Naive thymus-derived CD4-positive, alpha-beta T cell (primary cell): Measurements from ENCODE around the gene NENF. TPM values are rescaled to one million over a fixed set of nuclear protein-coding genes. Genes with fewer than 3 reads are reported as not detected.
A peak's percentile ranks its signal among the peaks of the same experiment; 100 is the strongest.

Experiments
- ATAC-seq: fragments of 150-1000 bp; cut with Tn5 transposase; 2 replicates; pipeline ENCODE4 v1.10.0; 2021; ENCODE audit warnings: mild to moderate bottlenecking, moderate library complexity
- CTCF ChIA-PET: fragments of 350-600 bp; sonication (Branson Sonifier 250); formaldehyde crosslinking; loops from one replicate; lab custom pipeline; 2021; ENCODE audit warnings: antibody characterized with exemption; lab: Charles Lee
- POLR2A ChIA-PET: fragments of 350-600 bp; sonication (Branson Sonifier 250); formaldehyde crosslinking; loops from one replicate; lab custom pipeline; 2021; ENCODE audit warnings: antibody characterized with exemption, inconsistent platforms; lab: Charles Lee
- DNase-seq, 9 donors: peaks; one replicate each; pipeline versions ENCODE4 v3.0.0 to v3.0.0-alpha.2; 2020 to 2022; ENCODE audit warnings: mixed read lengths in 1 of 9
- H3K27ac ChIP-seq: one replicate; pipeline ENCODE4 v1.7.0; 2013; ENCODE audit warnings: mild to moderate bottlenecking, low read depth, low read length, moderate library complexity
- H3K27me3 ChIP-seq, 2 donors: one replicate each; pipeline ENCODE4 v1.7.0; 2013; ENCODE audit warnings: low read length in 2 of 2, mild to moderate bottlenecking in 2 of 2, moderate library complexity in 2 of 2; ENCODE audit not compliant: control insufficient read depth in 2 of 2, insufficient read depth in 2 of 2
- H3K36me3 ChIP-seq, 3 experiments: 1 replicate in 2 of 3; 2 replicates in 1 of 3; pipeline ENCODE4 v1.7.0; 2013; ENCODE audit warnings: low read length in 3 of 3, mild to moderate bottlenecking in 3 of 3, moderate library complexity in 1 of 3; ENCODE audit not compliant: insufficient read depth in 3 of 3, control insufficient read depth in 2 of 3
- H3K4me1 ChIP-seq, 2 donors: one replicate each; pipeline ENCODE4 v1.7.0; 2013; ENCODE audit warnings: low read length in 2 of 2, mild to moderate bottlenecking in 2 of 2, moderate library complexity in 1 of 2; ENCODE audit not compliant: control insufficient read depth in 2 of 2, insufficient read depth in 2 of 2
- H3K4me3 ChIP-seq: 2 replicates; pipeline ENCODE4 v1.7.0; 2013; ENCODE audit warnings: mild to moderate bottlenecking, low read length
- H3K9me3 ChIP-seq, 3 experiments: 1 replicate in 2 of 3; 2 replicates in 1 of 3; pipeline ENCODE4 v1.7.0; 2013; ENCODE audit warnings: low read length in 3 of 3; ENCODE audit not compliant: control insufficient read depth in 2 of 3
- H3K27ac Mint-ChIP-seq, 9 donors: one replicate each; pipeline ENCODE4 v1.8.0; 2020 to 2022; ENCODE audit warnings: mixed read lengths in 9 of 9, mild to moderate bottlenecking in 8 of 9, moderate library complexity in 5 of 9, inconsistent platforms in 2 of 9
- H3K27me3 Mint-ChIP-seq, 5 donors: one replicate each; pipeline ENCODE4 v1.8.0; 2021 to 2022; ENCODE audit warnings: mixed read lengths in 5 of 5, mild to moderate bottlenecking in 1 of 5
- H3K36me3 Mint-ChIP-seq, 5 donors: one replicate each; pipeline ENCODE4 v1.8.0; 2020 to 2022; ENCODE audit warnings: mixed read lengths in 5 of 5, mild to moderate bottlenecking in 3 of 5, inconsistent platforms in 1 of 5
- H3K4me1 Mint-ChIP-seq, 7 donors: one replicate each; pipeline ENCODE4 v1.8.0; 2020 to 2022; ENCODE audit warnings: mixed read lengths in 7 of 7, mild to moderate bottlenecking in 3 of 7, inconsistent platforms in 1 of 7
- H3K4me3 Mint-ChIP-seq, 10 donors: one replicate each; pipeline ENCODE4 v1.8.0; 2020 to 2022; ENCODE audit warnings: mild to moderate bottlenecking in 10 of 10, mixed read lengths in 10 of 10, moderate library complexity in 6 of 10, inconsistent platforms in 2 of 10
- H3K9me3 Mint-ChIP-seq, 11 donors: one replicate each; pipeline ENCODE4 v1.8.0; 2020 to 2022; ENCODE audit warnings: mixed read lengths in 11 of 11, mild to moderate bottlenecking in 4 of 11, inconsistent platforms in 1 of 11, moderate library complexity in 1 of 11
- intact Hi-C, 2 donors: fragments of 100-400 bp; cut with micrococcal nuclease; formaldehyde crosslinking; loops; one replicate each; pipeline ENCODE4 v1.15.1; 2023
- polyA plus RNA-seq, 2 donors: library from polyadenylated mRNA; unstranded; fragments of 300-500 nt; fragmentation: Illumina TruSeq; gene quantifications; one replicate each; pipeline ENCODE4 v1.2.3, GENCODE V29; 2021
- total RNA-seq, 6 experiments: library from RNA in 5 of 6; stranded (reverse) in 5 of 6; gene quantifications; 1 replicate in 5 of 6; 2 replicates in 1 of 6; pipeline ENCODE4 v1.2.3 and lab custom pipeline; 2021 to 2026

NENF gene
- total and polyA plus RNA-seq, 7 experiments from 2014 or later, result 16.0 to 73.0 (median 22.9) TPM

DNA sequence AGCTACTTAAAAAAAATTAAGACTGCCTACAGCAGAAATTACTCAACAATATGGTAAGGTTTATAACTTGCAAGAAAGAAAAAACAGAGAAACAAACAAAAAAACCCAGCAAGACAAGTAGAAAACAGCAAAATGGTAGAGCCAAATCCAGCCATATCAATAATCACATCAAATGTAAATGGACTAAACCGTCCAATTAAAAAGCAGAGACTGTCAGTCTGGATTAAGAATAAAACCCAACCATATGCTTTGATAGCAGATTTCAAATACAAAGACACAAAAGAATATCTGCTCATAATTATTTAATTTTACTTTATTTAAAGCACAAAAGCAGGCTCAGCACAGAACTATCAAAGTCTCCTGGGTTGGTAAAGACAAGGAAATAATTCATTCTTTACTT is 35.5 kb upstream of the NENF start:
- Histone ChIP-seq H3K27ac (no peak overlapping the region), H3K4me1 (no peaks in the 10 kb centered on the region), H3K9me3 (peaks cover 0 to 8% (median 0%) of the 10 kb centered on the region in 3 experiments), H3K4me3 (no peak overlapping the region), H3K36me3 (no peaks in the 10 kb centered on the region), H3K27me3 (no peaks in the 10 kb centered on the region)
- POLR2A ChIA-PET, result interaction anchor here (0.7 kb wide), 1 partner anchor 32 kb away, joined by 4 read pairs; no protein-coding TSS in a partner anchor
- DNase-seq, result no peak
- no peak overlapping the region for H3K27ac Mint-ChIP-seq
- no peak for ATAC-seq
- peaks cover 0 to 35% (median 12%) of the 10 kb centered on the region in 11 donors for H3K9me3 Mint-ChIP-seq
- H3K27me3 Mint-ChIP-seq, result no peaks in the 10 kb centered on the region
- peaks cover 0 to 15% (median 11%) of the 10 kb centered on the region in 7 donors for H3K4me1 Mint-ChIP-seq
- peaks cover 11 to 57% (median 51%) of the 10 kb centered on the region in 5 donors for H3K36me3 Mint-ChIP-seq
- intact Hi-C loops, result no loop called here
- H3K4me3 Mint-ChIP-seq, result no peak overlapping the region
- CTCF ChIA-PET, result no interaction called here

DNA sequence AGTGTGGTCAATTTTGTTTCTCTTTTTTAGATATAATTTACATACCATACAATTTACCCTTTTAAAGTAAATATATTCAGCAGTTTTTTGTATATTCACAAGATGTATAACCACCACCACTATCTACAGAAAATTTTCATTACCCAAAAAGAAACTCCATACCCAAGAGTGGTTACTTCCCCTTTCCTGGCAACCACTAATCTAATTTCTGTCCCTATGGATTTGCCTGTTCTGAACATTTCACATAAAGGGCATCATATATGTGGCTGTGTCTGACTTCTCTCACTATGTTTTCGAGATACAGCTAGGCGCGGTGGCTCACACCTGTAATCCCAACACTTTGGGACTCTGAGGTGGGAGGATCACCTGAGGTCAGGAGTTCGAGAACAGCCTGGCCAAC is 31.7 kb upstream of the NENF start:
- Mint-ChIP-seq H3K4me3 (no peak overlapping the region), H3K36me3 (peaks cover 11 to 73% (median 59%) of the 10 kb centered on the region in 5 donors)
- CTCF ChIA-PET, result no interaction called here

DNA sequence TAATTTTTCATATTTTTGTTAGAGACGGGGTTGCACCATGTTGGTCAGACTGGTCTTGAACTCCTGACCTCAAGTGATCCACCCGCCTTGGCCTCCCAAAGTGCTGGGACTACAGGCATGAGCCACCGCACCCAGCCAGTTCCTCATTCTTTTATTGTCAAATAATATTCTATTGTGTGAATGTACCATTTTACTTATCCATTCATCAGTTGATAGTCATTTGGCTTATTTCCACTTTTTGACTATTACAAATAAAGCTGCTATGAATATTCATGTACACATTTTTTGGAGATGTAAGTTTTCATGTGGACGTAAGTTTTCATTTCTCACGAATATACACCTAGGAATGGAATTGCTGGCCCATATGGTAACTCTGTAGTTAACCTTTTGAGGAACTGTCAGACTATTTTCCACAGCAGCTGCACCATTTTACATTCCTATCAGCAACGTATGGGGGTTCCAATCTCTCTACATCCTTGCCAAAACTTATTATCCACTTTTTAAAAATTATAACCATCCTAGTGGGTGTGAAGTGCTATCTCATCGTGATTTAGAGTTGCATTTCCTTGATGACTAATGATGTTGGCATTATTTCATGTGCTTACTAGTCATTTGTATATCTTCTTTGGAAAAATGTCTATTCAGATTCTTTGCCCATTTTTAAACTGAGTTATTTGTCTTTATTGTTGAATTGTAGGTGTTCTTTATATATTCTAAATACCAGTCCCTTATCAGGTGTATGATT is 30.7 kb upstream of the NENF start:
- ChIA-PET POLR2A (no interaction called here), CTCF (no interaction called here)
- no peaks in the 10 kb centered on the region for H3K27me3 ChIP-seq
- H3K9me3 Mint-ChIP-seq, result peaks cover 0 to 14% (median 3%) of the 10 kb centered on the region in 11 donors
- peaks cover 0 to 9% (median 5%) of the 10 kb centered on the region in 7 donors for H3K4me1 Mint-ChIP-seq
- no peaks in the 10 kb centered on the region for H3K27me3 Mint-ChIP-seq
- H3K36me3 ChIP-seq, result peaks cover 0 to 26% (median 0%) of the 10 kb centered on the region in 3 experiments
- intact Hi-C loops, result no loop called here
- H3K4me1 ChIP-seq, result no peaks in the 10 kb centered on the region
- no peak overlapping the region for H3K27ac ChIP-seq
- no peak overlapping the region for H3K4me3 ChIP-seq
- H3K4me3 Mint-ChIP-seq, result no peak overlapping the region
- ATAC-seq (no peak), DNase-seq (no peak)
- peaks cover 8 to 71% (median 52%) of the 10 kb centered on the region in 5 donors for H3K36me3 Mint-ChIP-seq
- H3K9me3 ChIP-seq, result peaks cover 0 to 6% (median 0%) of the 10 kb centered on the region in 3 experiments
- no peak overlapping the region for H3K27ac Mint-ChIP-seq

More for the DNA sequence above, 31.7 kb upstream of the NENF start:
- Histone ChIP-seq H3K9me3 (peaks cover 0 to 8% (median 0%) of the 10 kb centered on the region in 3 experiments), H3K4me3 (no peak overlapping the region), H3K27ac (no peak overlapping the region), H3K36me3 (peaks cover 0 to 16% (median 0%) of the 10 kb centered on the region in 3 experiments), H3K27me3 (no peaks in the 10 kb centered on the region), H3K4me1 (no peaks in the 10 kb centered on the region)
- no peaks in the 10 kb centered on the region for H3K27me3 Mint-ChIP-seq
- H3K4me1 Mint-ChIP-seq, result peaks cover 0 to 9% (median 5%) of the 10 kb centered on the region in 7 donors
- DNase-seq (no peak), ATAC-seq (no peak)
- intact Hi-C loops, result no loop called here
- POLR2A ChIA-PET, result no interaction called here
- peak overlapping the region in 1 of 9 donors; percentile 56 for H3K27ac Mint-ChIP-seq
- peaks cover 0 to 24% (median 4%) of the 10 kb centered on the region in 11 donors for H3K9me3 Mint-ChIP-seq

DNA sequence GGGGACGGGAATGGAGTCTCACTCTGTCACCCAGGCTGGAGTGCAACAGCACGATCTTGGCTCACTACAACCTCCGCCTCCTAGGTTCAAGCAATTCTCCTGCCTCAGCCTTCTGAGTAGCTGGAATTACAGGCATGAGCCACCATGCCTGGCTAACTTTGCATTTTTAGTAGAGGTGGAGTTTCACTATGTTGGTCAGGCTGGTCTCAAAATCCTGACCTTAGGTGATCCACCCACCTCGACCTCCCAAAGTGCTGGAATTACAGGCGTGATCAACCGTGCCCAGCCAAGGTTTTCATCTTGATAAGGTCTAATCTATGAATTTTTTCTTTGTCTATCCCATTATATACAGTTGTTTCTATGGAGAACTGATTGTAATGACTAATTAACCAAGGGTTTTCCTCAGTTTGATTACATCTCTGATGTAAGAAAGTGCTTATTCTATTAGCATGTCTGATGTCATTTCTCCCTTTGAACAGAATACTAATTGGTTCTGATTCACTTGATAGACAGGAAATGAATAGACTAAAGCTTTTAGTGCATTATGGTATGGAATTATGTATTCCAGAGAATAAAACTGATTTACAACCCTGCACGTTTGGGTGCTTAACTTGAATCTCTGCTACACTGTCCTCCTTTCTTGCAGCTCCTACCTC is 29.9 kb upstream of the NENF start:
- Mint-ChIP-seq H3K4me3 (no peak overlapping the region), H3K36me3 (peaks cover 6 to 71% (median 50%) of the 10 kb centered on the region in 5 donors), H3K4me1 (peaks cover 0 to 9% (median 5%) of the 10 kb centered on the region in 7 donors), H3K9me3 (peaks cover 0 to 6% (median 0%) of the 10 kb centered on the region in 11 donors), H3K27ac (peak overlapping the region in 1 of 9 donors; percentile 40), H3K27me3 (no peaks in the 10 kb centered on the region)
- intact Hi-C loops, result no loop called here
- ChIA-PET CTCF (no interaction called here), POLR2A (no interaction called here)
- no peak for ATAC-seq
- DNase-seq, result no peak
- Histone ChIP-seq H3K9me3 (no peaks in the 10 kb centered on the region), H3K27me3 (no peaks in the 10 kb centered on the region), H3K4me3 (no peak overlapping the region), H3K4me1 (no peaks in the 10 kb centered on the region), H3K36me3 (peaks cover 0 to 32% (median 0%) of the 10 kb centered on the region in 3 experiments), H3K27ac (no peak overlapping the region)

GRCh38 chr1:212410231-212410820 is 22.4 kb upstream of the NENF start:
- Mint-ChIP-seq H3K4me1 (peaks cover 22 to 40% (median 34%) of the 10 kb centered on the region in 7 donors), H3K36me3 (peaks cover 26 to 49% (median 27%) of the 10 kb centered on the region in 5 donors), H3K27ac (peak overlapping the region in 1 of 9 donors; percentile 47), H3K4me3 (peak overlapping the region in 1 of 10 donors; percentile 65), H3K27me3 (no peaks in the 10 kb centered on the region), H3K9me3 (no peaks in the 10 kb centered on the region)
- Histone ChIP-seq H3K4me1 (peaks cover 15 to 18% of the 10 kb centered on the region in 2 donors), H3K27me3 (no peaks in the 10 kb centered on the region), H3K4me3 (no peak overlapping the region), H3K9me3 (no peaks in the 10 kb centered on the region), H3K36me3 (peaks cover 0 to 60% (median 14%) of the 10 kb centered on the region in 3 experiments), H3K27ac (no peak overlapping the region)
- intact Hi-C loops, result loop anchor here in 1 of 2 donors (10.0 kb wide), 1 partner anchor 836 kb away; the partner anchor contains the start of gene SLC30A1
- ATAC-seq (no peak), DNase-seq (no peak)
- POLR2A ChIA-PET, result interaction anchor here (0.6 kb wide), 1 partner anchor 47 kb away, joined by 3 read pairs; no protein-coding TSS in a partner anchor
- CTCF ChIA-PET, result interaction anchor here (0.6 kb wide), 1 partner anchor 699 kb away, joined by 3 read pairs; no protein-coding TSS in a partner anchor

DNA sequence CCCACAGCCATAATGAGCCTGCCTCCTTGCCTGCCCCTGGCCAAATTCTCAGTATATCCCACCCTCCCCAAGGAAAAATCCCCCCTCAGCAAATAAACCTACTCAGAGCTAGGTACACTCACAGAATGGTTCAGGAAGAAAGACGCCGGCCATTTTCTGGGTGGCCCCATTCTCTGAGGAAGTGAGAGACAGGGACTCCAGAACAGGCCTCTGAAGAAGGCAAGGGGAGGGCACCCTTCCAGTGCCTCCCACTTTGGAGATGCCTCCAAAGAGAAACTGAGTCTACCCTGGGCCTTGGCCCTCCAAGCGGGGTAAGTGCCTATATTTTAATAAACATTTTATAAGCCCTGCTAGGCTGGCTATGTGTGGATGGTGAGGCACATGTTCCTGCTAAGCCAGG is 20.3 kb upstream of the NENF start:
- peaks cover 22 to 46% (median 40%) of the 10 kb centered on the region in 7 donors for H3K4me1 Mint-ChIP-seq
- peaks cover 15 to 19% of the 10 kb centered on the region in 2 donors for H3K4me1 ChIP-seq

More for the DNA sequence above, 20.3 kb upstream of the NENF start:
- no peaks in the 10 kb centered on the region for H3K27me3 Mint-ChIP-seq
- ATAC-seq (no peak), DNase-seq (no peak)
- H3K36me3 Mint-ChIP-seq, result peaks cover 19 to 34% (median 26%) of the 10 kb centered on the region in 5 donors
- H3K27me3 ChIP-seq, result no peaks in the 10 kb centered on the region
- H3K4me3 ChIP-seq, result no peak overlapping the region
- ChIA-PET CTCF (no interaction called here), POLR2A (no interaction called here)
- intact Hi-C loops, result loop anchor here (2.0 to 10.0 kb wide), 2 partner anchors 380 to 838 kb away; partner anchors contain the start of gene SLC30A1 (in 1 of the 2)
- H3K36me3 ChIP-seq, result peaks cover 0 to 40% (median 14%) of the 10 kb centered on the region in 3 experiments
- H3K9me3 ChIP-seq, result no peaks in the 10 kb centered on the region
- no peaks in the 10 kb centered on the region for H3K9me3 Mint-ChIP-seq
- H3K4me3 Mint-ChIP-seq, result peak overlapping the region in 6 of 10 donors; percentile 33 to 100 (median 94)
- H3K27ac ChIP-seq, result no peak overlapping the region
- no peak overlapping the region for H3K27ac Mint-ChIP-seq
